Neural cell (in vitro differentiated cells): ENCODE data around the gene ATP10D. TPM values are rescaled to one million over a fixed set of nuclear protein-coding genes. Genes with fewer than 3 reads are reported as not detected.

ENCODE experiments used
- H2AFZ ChIP-seq: fragments of 200-600, 300-800 bp; sonication (generic), shearing (Covaris generic); 2 replicates; pipeline ENCODE4 v1.6.0; 2014; ENCODE audit warnings: low read depth, mild to moderate bottlenecking, antibody characterized with exemption, low read length, moderate library complexity
- H3F3A ChIP-seq: fragments of 200-600 bp; shearing (Covaris generic); 2 replicates; pipeline ENCODE4 v1.6.1; 2016; ENCODE audit warnings: mild to moderate bottlenecking, moderate library complexity, mixed read lengths, antibody characterized with exemption, low read length; ENCODE audit not compliant: insufficient read depth, poor library complexity, severe bottlenecking
- H3K27ac ChIP-seq: fragments of 200-600, 300-800 bp; sonication (generic), shearing (Covaris generic); 2 replicates; pipeline ENCODE4 v1.5.1; 2014; ENCODE audit warnings: mild to moderate bottlenecking, low read length, moderate library complexity
- H3K27me3 ChIP-seq: fragments of 300-800, 200-600 bp; sonication (generic), shearing (Covaris generic); 2 replicates; pipeline ENCODE4 v1.6.0; 2014; ENCODE audit warnings: mild to moderate bottlenecking, low read depth, low read length, moderate library complexity; ENCODE audit not compliant: insufficient read depth
- H3K36me3 ChIP-seq: fragments of 300-800, 200-600 bp; sonication (generic), shearing (Covaris generic); 2 replicates; pipeline ENCODE4 v1.5.1; 2014; ENCODE audit warnings: mild to moderate bottlenecking, antibody characterized with exemption, low read length, moderate library complexity; ENCODE audit not compliant: insufficient read depth
- H3K4me2 ChIP-seq: fragments of 300-800, 200-600 bp; sonication (generic), shearing (Covaris generic); 2 replicates; pipeline ENCODE4 v1.6.0; 2014; ENCODE audit warnings: mild to moderate bottlenecking, low read length
- H3K4me3 ChIP-seq: fragments of 300-800, 200-600 bp; sonication (generic), shearing (Covaris generic); 2 replicates; pipeline ENCODE4 v1.5.1; 2014; ENCODE audit warnings: mild to moderate bottlenecking, low read length, moderate library complexity
- H3K79me2 ChIP-seq: fragments of 200-600 bp; shearing (Covaris generic); replicated peaks from 2 replicates; pipeline ENCODE4 v1.6.0; 2014; ENCODE audit warnings: mild to moderate bottlenecking, low read length, moderate library complexity; ENCODE audit not compliant: insufficient read depth
- H3K9ac ChIP-seq: fragments of 300-800, 200-600 bp; sonication (generic), shearing (Covaris generic); 2 replicates; pipeline ENCODE4 v1.6.1; 2016; ENCODE audit warnings: mild to moderate bottlenecking, low read length, mixed read lengths
- H3K9me2 ChIP-seq: fragments of 200-600 bp; shearing (Covaris generic); 2 replicates; pipeline ENCODE4 v1.6.1; 2016; ENCODE audit warnings: mild to moderate bottlenecking, low read length, mixed read lengths; ENCODE audit not compliant: insufficient read depth
- H3K9me3 ChIP-seq: fragments of 200-600, 300-800 bp; sonication (generic), shearing (Covaris generic); 2 replicates; pipeline ENCODE4 v1.6.1; 2016; ENCODE audit warnings: mild to moderate bottlenecking, mixed run types, low read length, moderate library complexity, mixed read lengths
- H4K20me1 ChIP-seq: fragments of 200-600 bp; shearing (Covaris generic); 2 replicates; pipeline ENCODE4 v1.6.1; 2016; ENCODE audit warnings: mild to moderate bottlenecking, mixed run types; ENCODE audit not compliant: insufficient read depth
- EP300 ChIP-seq: fragments of 450-650 bp; conservative IDR thresholded peaks from 2 replicates; pipeline ENCODE4 v1.6.1; 2014; ENCODE audit warnings: antibody characterized with exemption, mild to moderate bottlenecking, moderate library complexity; ENCODE audit not compliant: poor library complexity, severe bottlenecking
- EZH2 ChIP-seq: fragments of 200-600, 300-800 bp; shearing (Covaris generic), sonication (generic); IDR thresholded peaks from 2 replicates; pipeline ENCODE4 v1.6.1; 2014; ENCODE audit warnings: antibody characterized with exemption, low read length, borderline replicate concordance, mild to moderate bottlenecking; ENCODE audit not compliant: insufficient read depth, poor library complexity, severe bottlenecking
- MXI1 ChIP-seq: fragments of 450-650 bp; conservative IDR thresholded peaks from 2 replicates; pipeline ENCODE4 v1.6.1; 2014; ENCODE audit warnings: antibody characterized with exemption, mild to moderate bottlenecking; ENCODE audit not compliant: poor library complexity, severe bottlenecking
- POLR2AphosphoS5 ChIP-seq: IDR thresholded peaks from 2 replicates; pipeline ENCODE4 v1.6.1; 2012
- RAD21 ChIP-seq: fragments of 450-650 bp; conservative IDR thresholded peaks from 2 replicates; pipeline ENCODE4 v1.6.1; 2014; ENCODE audit warnings: antibody characterized with exemption, mild to moderate bottlenecking, moderate library complexity
- SMC3 ChIP-seq: fragments of 450-650 bp; conservative IDR thresholded peaks from 2 replicates; pipeline ENCODE4 v1.6.1; 2014; ENCODE audit warnings: antibody characterized with exemption, mild to moderate bottlenecking, moderate library complexity; ENCODE audit not compliant: poor library complexity
- TAF1 ChIP-seq: IDR thresholded peaks from 2 replicates; pipeline ENCODE4 v1.6.1; 2012; ENCODE audit warnings: low read depth
- polyA plus RNA-seq: library from polyadenylated mRNA; depleted of rRNA; stranded (reverse); fragments of >200 nt; gene quantifications from 2 replicates; pipeline ENCODE4 v1.2.3, GENCODE V29; 2014
- TF ChIP-seq, protein P1 (sequence below): IDR thresholded peaks from 2 replicates; pipeline ENCODE4 v1.6.1; 2012; ENCODE audit warnings: borderline replicate concordance
- TF ChIP-seq, protein P2 (sequence below): fragments of 450-650 bp; IDR thresholded peaks from 2 replicates; pipeline ENCODE4 v1.5.1; 2014; ENCODE audit warnings: antibody characterized with exemption, mild to moderate bottlenecking, moderate library complexity; ENCODE audit not compliant: poor library complexity, severe bottlenecking

Gene ATP10D
- polyA plus RNA-seq, 1 donor from 2014 or later, result 4.5 TPM

- H2AFZ ChIP-seq, result no peak overlapping the region
- H3K36me3 ChIP-seq, result no peaks in the 10 kb centered on the region
- H3K79me2 ChIP-seq, result no peaks in the 10 kb centered on the region
- H3K27me3 ChIP-seq, result no peaks in the 10 kb centered on the region
- no peaks in the 10 kb centered on the region for H3F3A ChIP-seq
- no peak overlapping the region for H3K4me3 ChIP-seq
- H3K4me2 ChIP-seq, result no peak overlapping the region
- H3K27ac ChIP-seq, result no peak overlapping the region
- H4K20me1 ChIP-seq, result no peaks in the 10 kb centered on the region
- no peaks in the 10 kb centered on the region for H3K9me3 ChIP-seq
- no peaks in the 10 kb centered on the region for H3K9me2 ChIP-seq
- H3K9ac ChIP-seq, result no peak overlapping the region
- TF ChIP-seq EP300, result no peak
- TF ChIP-seq, protein P1, sequence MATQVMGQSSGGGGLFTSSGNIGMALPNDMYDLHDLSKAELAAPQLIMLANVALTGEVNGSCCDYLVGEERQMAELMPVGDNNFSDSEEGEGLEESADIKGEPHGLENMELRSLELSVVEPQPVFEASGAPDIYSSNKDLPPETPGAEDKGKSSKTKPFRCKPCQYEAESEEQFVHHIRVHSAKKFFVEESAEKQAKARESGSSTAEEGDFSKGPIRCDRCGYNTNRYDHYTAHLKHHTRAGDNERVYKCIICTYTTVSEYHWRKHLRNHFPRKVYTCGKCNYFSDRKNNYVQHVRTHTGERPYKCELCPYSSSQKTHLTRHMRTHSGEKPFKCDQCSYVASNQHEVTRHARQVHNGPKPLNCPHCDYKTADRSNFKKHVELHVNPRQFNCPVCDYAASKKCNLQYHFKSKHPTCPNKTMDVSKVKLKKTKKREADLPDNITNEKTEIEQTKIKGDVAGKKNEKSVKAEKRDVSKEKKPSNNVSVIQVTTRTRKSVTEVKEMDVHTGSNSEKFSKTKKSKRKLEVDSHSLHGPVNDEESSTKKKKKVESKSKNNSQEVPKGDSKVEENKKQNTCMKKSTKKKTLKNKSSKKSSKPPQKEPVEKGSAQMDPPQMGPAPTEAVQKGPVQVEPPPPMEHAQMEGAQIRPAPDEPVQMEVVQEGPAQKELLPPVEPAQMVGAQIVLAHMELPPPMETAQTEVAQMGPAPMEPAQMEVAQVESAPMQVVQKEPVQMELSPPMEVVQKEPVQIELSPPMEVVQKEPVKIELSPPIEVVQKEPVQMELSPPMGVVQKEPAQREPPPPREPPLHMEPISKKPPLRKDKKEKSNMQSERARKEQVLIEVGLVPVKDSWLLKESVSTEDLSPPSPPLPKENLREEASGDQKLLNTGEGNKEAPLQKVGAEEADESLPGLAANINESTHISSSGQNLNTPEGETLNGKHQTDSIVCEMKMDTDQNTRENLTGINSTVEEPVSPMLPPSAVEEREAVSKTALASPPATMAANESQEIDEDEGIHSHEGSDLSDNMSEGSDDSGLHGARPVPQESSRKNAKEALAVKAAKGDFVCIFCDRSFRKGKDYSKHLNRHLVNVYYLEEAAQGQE, result no peak
- TF ChIP-seq SMC3, result no peak
- TF ChIP-seq MXI1, result no peak
- TF ChIP-seq POLR2AphosphoS5, result no peak
- no peak for TF ChIP-seq TAF1
- no peak for TF ChIP-seq EZH2
- TF ChIP-seq RAD21, result no peak
- TF ChIP-seq, protein P2, sequence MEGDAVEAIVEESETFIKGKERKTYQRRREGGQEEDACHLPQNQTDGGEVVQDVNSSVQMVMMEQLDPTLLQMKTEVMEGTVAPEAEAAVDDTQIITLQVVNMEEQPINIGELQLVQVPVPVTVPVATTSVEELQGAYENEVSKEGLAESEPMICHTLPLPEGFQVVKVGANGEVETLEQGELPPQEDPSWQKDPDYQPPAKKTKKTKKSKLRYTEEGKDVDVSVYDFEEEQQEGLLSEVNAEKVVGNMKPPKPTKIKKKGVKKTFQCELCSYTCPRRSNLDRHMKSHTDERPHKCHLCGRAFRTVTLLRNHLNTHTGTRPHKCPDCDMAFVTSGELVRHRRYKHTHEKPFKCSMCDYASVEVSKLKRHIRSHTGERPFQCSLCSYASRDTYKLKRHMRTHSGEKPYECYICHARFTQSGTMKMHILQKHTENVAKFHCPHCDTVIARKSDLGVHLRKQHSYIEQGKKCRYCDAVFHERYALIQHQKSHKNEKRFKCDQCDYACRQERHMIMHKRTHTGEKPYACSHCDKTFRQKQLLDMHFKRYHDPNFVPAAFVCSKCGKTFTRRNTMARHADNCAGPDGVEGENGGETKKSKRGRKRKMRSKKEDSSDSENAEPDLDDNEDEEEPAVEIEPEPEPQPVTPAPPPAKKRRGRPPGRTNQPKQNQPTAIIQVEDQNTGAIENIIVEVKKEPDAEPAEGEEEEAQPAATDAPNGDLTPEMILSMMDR, result no peak
Measured at GRCh38 chr4:47473141-47473750, 11.8 kb upstream of the ATP10D start.

GRCh38 chr4:47474799-47475198, 10.3 kb upstream of the ATP10D start:
- Histone ChIP-seq H3K4me3 (no peak overlapping the region), H3K9me2 (no peaks in the 10 kb centered on the region), H3F3A (no peaks in the 10 kb centered on the region), H3K4me2 (no peak overlapping the region), H2AFZ (no peak overlapping the region), H4K20me1 (no peaks in the 10 kb centered on the region), H3K36me3 (no peaks in the 10 kb centered on the region), H3K9me3 (no peaks in the 10 kb centered on the region), H3K9ac (no peak overlapping the region), H3K79me2 (no peaks in the 10 kb centered on the region), H3K27me3 (no peaks in the 10 kb centered on the region), H3K27ac (no peak overlapping the region)
- TF ChIP-seq, protein P1, result no peak
- TF ChIP-seq SMC3 (no peak), MXI1 (no peak), POLR2AphosphoS5 (no peak), TAF1 (no peak), EP300 (no peak), EZH2 (no peak), RAD21 (no peak)
- TF ChIP-seq, protein P2, result no peak
